GM23338 (cell line): ENCODE data around the gene NLRC4. TPM values are rescaled to one million over a fixed set of nuclear protein-coding genes. Genes with fewer than 3 reads are reported as not detected.
"Not testable (repeated sequence)": the region's sequence is repeated elsewhere in the genome, so short reads cannot be mapped to it uniquely, and the experiment has no call there.

ENCODE experiments used
- ATAC-seq: fragments of 200-7000 bp; cut with Tn5 transposase; 3 replicates; pipeline ENCODE4 v1.9.1; 2020
- DNase-seq: peaks from one replicate; pipeline ENCODE4 v3.0.0-alpha.2; 2015; ENCODE audit warnings: low spot score
- H2AFZ ChIP-seq: fragments of 200-600 bp; sonication (generic); 2 replicates; pipeline ENCODE4 v1.8.0; 2016; ENCODE audit warnings: antibody characterized with exemption, mild to moderate bottlenecking, moderate library complexity
- H3F3A ChIP-seq: fragments of 200-600 bp; sonication (generic); replicated peaks from 2 replicates; pipeline ENCODE4 v1.8.0; 2017; ENCODE audit warnings: antibody characterized with exemption, mixed run types, low read depth
- H3K27ac ChIP-seq: fragments of 200-600 bp; sonication (generic); 2 replicates; pipeline ENCODE4 v1.6.1; 2016; ENCODE audit warnings: low read depth
- H3K27me3 ChIP-seq: fragments of 200-600 bp; sonication (generic); 2 replicates; pipeline ENCODE4 v1.8.0; 2016; ENCODE audit warnings: mild to moderate bottlenecking, mixed run types, moderate library complexity; ENCODE audit not compliant: insufficient read depth
- H3K36me3 ChIP-seq: fragments of 200-600 bp; sonication (generic); 2 replicates; pipeline ENCODE4 v1.8.0; 2016; ENCODE audit warnings: mild to moderate bottlenecking; ENCODE audit not compliant: insufficient read depth
- H3K4me1 ChIP-seq: fragments of 200-600 bp; sonication (generic); 2 replicates; pipeline ENCODE4 v1.8.0; 2016; ENCODE audit warnings: mild to moderate bottlenecking, moderate library complexity; ENCODE audit not compliant: insufficient read depth
- H3K4me2 ChIP-seq: fragments of 200-600 bp; sonication (generic); 2 replicates; pipeline ENCODE4 v1.7.1; 2017; ENCODE audit warnings: mixed run types
- H3K4me3 ChIP-seq: fragments of 200-600 bp; sonication (generic); 2 replicates; pipeline ENCODE4 v1.6.1; 2016; ENCODE audit warnings: mixed run types
- H3K79me2 ChIP-seq: fragments of 200-600 bp; sonication (generic); replicated peaks from 2 replicates; pipeline ENCODE4 v1.8.0; 2017; ENCODE audit warnings: mild to moderate bottlenecking; ENCODE audit not compliant: insufficient read depth
- H3K9me2 ChIP-seq: fragments of 200-600 bp; sonication (generic); 2 replicates; pipeline ENCODE4 v1.8.0; 2017; ENCODE audit not compliant: insufficient read depth
- H4K20me1 ChIP-seq: fragments of 200-600 bp; sonication (generic); replicated peaks from 2 replicates; pipeline ENCODE4 v1.8.0; 2017; ENCODE audit warnings: mild to moderate bottlenecking; ENCODE audit not compliant: insufficient read depth
- H3K27ac Mint-ChIP-seq: 2 replicates; pipeline ENCODE4 v1.8.0; 2020; ENCODE audit warnings: inconsistent platforms, mild to moderate bottlenecking, moderate library complexity, mixed read lengths
- H3K27me3 Mint-ChIP-seq: 3 replicates; pipeline ENCODE4 v1.8.0; 2022; ENCODE audit warnings: low read depth, mild to moderate bottlenecking, moderate library complexity, mixed read lengths, inconsistent platforms; ENCODE audit not compliant: insufficient read depth, poor library complexity
- H3K36me3 Mint-ChIP-seq: 3 replicates; pipeline ENCODE4 v1.8.0; 2021; ENCODE audit warnings: low read depth, mild to moderate bottlenecking, inconsistent platforms, moderate library complexity, mixed read lengths
- H3K4me1 Mint-ChIP-seq: 3 replicates; pipeline ENCODE4 v1.8.0; 2020; ENCODE audit warnings: mild to moderate bottlenecking, inconsistent platforms, mixed read lengths
- H3K4me3 Mint-ChIP-seq: 3 replicates; pipeline ENCODE4 v1.8.0; 2021; ENCODE audit warnings: moderate library complexity, mild to moderate bottlenecking, inconsistent platforms, mixed read lengths
- H3K9me3 Mint-ChIP-seq: 3 replicates; pipeline ENCODE4 v1.8.0; 2020; ENCODE audit warnings: moderate library complexity, mild to moderate bottlenecking, inconsistent platforms, mixed read lengths
- CTCF ChIP-seq, 2 experiments: fragments of 200-600 bp in 1 of 2; sonication (generic) in 1 of 2; conservative IDR thresholded peaks; 2 replicates each; pipeline versions ENCODE4 v1.5.1 to v1.6.1; 2016 to 2017; ENCODE audit warnings: antibody characterized with exemption in 2 of 2, low read depth in 2 of 2, mild to moderate bottlenecking in 2 of 2, moderate library complexity in 1 of 2
- POLR2AphosphoS5 ChIP-seq: IDR thresholded peaks from 2 replicates; pipeline ENCODE4 v1.6.1; 2016; ENCODE audit warnings: antibody characterized with exemption, low read depth
- ZNF331 ChIP-seq: fragments of 250-450 bp; sonication (Bioruptor Pico); IDR thresholded peaks from 2 replicates; pipeline ENCODE4 v1.5.0; 2020; ENCODE audit warnings: low read depth, mild to moderate bottlenecking, moderate library complexity
- polyA plus RNA-seq: library from polyadenylated mRNA; unstranded; fragments of >200 nt; fragmentation: Nextera tagmentation; extraction: Ambion mirVana; gene quantifications from 2 replicates; pipeline ENCODE4 v1.2.1, GENCODE V29; 2016
- total RNA-seq: library from RNA; depleted of rRNA; stranded (reverse); fragments of >200 nt; shearing (Covaris generic); gene quantifications from 2 replicates; pipeline ENCODE4 v1.2.3, GENCODE V29; 2014
- TF ChIP-seq, protein P1 (sequence below): IDR thresholded peaks from 2 replicates; pipeline ENCODE4 v1.6.1; 2016; ENCODE audit warnings: antibody characterized with exemption

Gene NLRC4
- total and polyA plus RNA-seq, 2 experiments from 2014 or later, result 0.50 TPM; not detected in 1

- no peaks in the 10 kb centered on the region for H3K4me1 Mint-ChIP-seq
- no peaks in the 10 kb centered on the region for H3K79me2 ChIP-seq
- no peaks in the 10 kb centered on the region for H3K27me3 Mint-ChIP-seq
- H3K9me2 ChIP-seq, result no peaks in the 10 kb centered on the region
- ATAC-seq (no peak), DNase-seq (no peak)
- H4K20me1 ChIP-seq, result no peaks in the 10 kb centered on the region; the same call in 1 of the 2 replicates
- H3K9me3 Mint-ChIP-seq, result no peaks in the 10 kb centered on the region
- H3K4me3 ChIP-seq, result no peak overlapping the region
- H2AFZ ChIP-seq, result no peak overlapping the region
- H3K27me3 ChIP-seq, result no peaks in the 10 kb centered on the region
- TF ChIP-seq CTCF (conservative IDR thresholded peaks at IDR 0.05; ENCODE audit: low read depth in 2 of 2) (no peak), POLR2AphosphoS5 (no peak), ZNF331 (CRISPR knock-in tag) (no peak)
- TF ChIP-seq, protein P1, sequence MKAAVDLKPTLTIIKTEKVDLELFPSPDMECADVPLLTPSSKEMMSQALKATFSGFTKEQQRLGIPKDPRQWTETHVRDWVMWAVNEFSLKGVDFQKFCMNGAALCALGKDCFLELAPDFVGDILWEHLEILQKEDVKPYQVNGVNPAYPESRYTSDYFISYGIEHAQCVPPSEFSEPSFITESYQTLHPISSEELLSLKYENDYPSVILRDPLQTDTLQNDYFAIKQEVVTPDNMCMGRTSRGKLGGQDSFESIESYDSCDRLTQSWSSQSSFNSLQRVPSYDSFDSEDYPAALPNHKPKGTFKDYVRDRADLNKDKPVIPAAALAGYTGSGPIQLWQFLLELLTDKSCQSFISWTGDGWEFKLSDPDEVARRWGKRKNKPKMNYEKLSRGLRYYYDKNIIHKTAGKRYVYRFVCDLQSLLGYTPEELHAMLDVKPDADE, result no peak
- H3K36me3 ChIP-seq, result no peaks in the 10 kb centered on the region
- H3F3A ChIP-seq, result no peaks in the 10 kb centered on the region
- H3K27ac Mint-ChIP-seq, result no peak overlapping the region
- H3K4me2 ChIP-seq, result no peak overlapping the region
- no peak overlapping the region for H3K27ac ChIP-seq
- no peaks in the 10 kb centered on the region for H3K36me3 Mint-ChIP-seq
- no peak overlapping the region for H3K4me3 Mint-ChIP-seq
- no peaks in the 10 kb centered on the region for H3K4me1 ChIP-seq
Measured at GRCh38 chr2:32310577-32310976, 45.9 kb upstream of the NLRC4 start.

- not testable (repeated sequence) for H4K20me1 ChIP-seq, H3K27ac ChIP-seq, H3K4me2 ChIP-seq, H3K36me3 ChIP-seq, H2AFZ ChIP-seq, H3K79me2 ChIP-seq, ATAC-seq, H3K27ac Mint-ChIP-seq, DNase-seq, H3K9me2 ChIP-seq, H3F3A ChIP-seq, H3K4me3 ChIP-seq, H3K27me3 Mint-ChIP-seq, H3K4me1 ChIP-seq, H3K27me3 ChIP-seq, H3K4me3 Mint-ChIP-seq, H3K4me1 Mint-ChIP-seq
- Mint-ChIP-seq H3K9me3 (peaks cover 24% of the 10 kb centered on the region), H3K36me3 (peaks cover 37% of the 10 kb centered on the region)
Measured at GRCh38 chr2:32293966-32294562, 29.4 kb upstream of the NLRC4 start.

DNA sequence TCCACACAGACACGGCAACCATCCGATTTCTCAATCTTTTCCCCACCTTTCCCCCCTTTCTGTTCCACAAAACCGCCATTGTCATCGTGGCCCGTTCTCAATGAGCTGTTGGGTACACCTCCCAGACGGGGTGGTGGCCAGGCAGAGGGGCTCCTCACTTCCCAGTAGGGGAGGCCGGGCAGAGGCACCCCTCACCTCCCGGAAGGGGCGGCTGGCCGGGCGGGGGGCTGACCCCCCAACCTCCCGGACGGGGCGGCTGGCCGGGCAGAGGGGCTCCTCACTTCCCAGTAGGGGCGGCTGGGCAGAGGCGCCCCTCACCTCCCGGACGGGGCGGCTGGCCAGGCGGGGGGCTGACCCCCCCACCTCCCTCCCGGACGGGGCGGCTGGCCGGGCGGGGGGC is 28.8 kb upstream of the NLRC4 start:
- H3K9me2 ChIP-seq, H3K27ac ChIP-seq, H2AFZ ChIP-seq, H4K20me1 ChIP-seq, H3K4me2 ChIP-seq, H3K4me1 Mint-ChIP-seq, DNase-seq, H3K4me3 Mint-ChIP-seq, H3K4me3 ChIP-seq, H3K79me2 ChIP-seq, H3K36me3 ChIP-seq, H3F3A ChIP-seq, H3K27me3 ChIP-seq, H3K27ac Mint-ChIP-seq, ATAC-seq, H3K4me1 ChIP-seq, H3K27me3 Mint-ChIP-seq: not testable (repeated sequence)
- H3K36me3 Mint-ChIP-seq, result peaks cover 37% of the 10 kb centered on the region
- H3K9me3 Mint-ChIP-seq, result peaks cover 24% of the 10 kb centered on the region
